ENCODE results near the gene OR10T2.

GRCh38 chr1:158407092-158407491, 7.8 kb upstream of the OR10T2 start:
- TF ChIP-seq CTCF (IDR thresholded peaks at IDR 0.05 in 4 of 5, conservative IDR thresholded peaks at IDR 0.05 in 1 of 5): no peak
- no peak for TF ChIP-seq POLR2A (IDR thresholded peaks at IDR 0.05)
